GM12878 (cell line): Measurements from ENCODE around the gene RAET1G. TPM values are rescaled to one million over a fixed set of nuclear protein-coding genes. Genes with fewer than 3 reads are reported as not detected.

ENCODE experiments used
- BCL3 ChIP-seq: IDR thresholded peaks from 2 replicates; pipeline ENCODE4 v1.6.1; 2011; ENCODE audit warnings: borderline replicate concordance, low read depth, mild to moderate bottlenecking, moderate library complexity, low read length; ENCODE audit not compliant: insufficient read depth, poor library complexity, severe bottlenecking
- POLR2AphosphoS5 ChIP-seq: IDR thresholded peaks from 2 replicates; pipeline ENCODE4 v1.6.1; 2011; ENCODE audit warnings: mild to moderate bottlenecking, low read length, inconsistent platforms
- SUPT20H ChIP-seq: IDR thresholded peaks from 2 replicates; pipeline ENCODE4 v1.6.1; 2011; ENCODE audit warnings: low read depth, mild to moderate bottlenecking, low read length, moderate library complexity, borderline replicate concordance; ENCODE audit not compliant: control insufficient read depth
- polyA plus RNA-seq, 11 experiments: library from polyadenylated mRNA; depleted of rRNA in 4 of 11; unstranded in 6 of 11; stranded (reverse) in 5 of 11; fragments of >200 nt; fragmentation: Nextera tagmentation in 4 of 11; fragmentation: Illumina TruSeq in 1 of 11; extraction: Ambion mirVana in 4 of 11; extraction: Trizol in 1 of 11; gene quantifications; 1 replicate in 1 of 11; 2 replicates in 10 of 11; pipeline versions ENCODE4 v1.2.1 to v1.2.3, GENCODE V29; 2011 to 2016; ENCODE audit warnings: inconsistent platforms in 2 of 11, missing spikeins in 2 of 11, low read depth in 1 of 11
- total RNA-seq, 4 experiments: library from RNA; depleted of rRNA in 3 of 4; stranded (reverse); fragments of >200 nt in 3 of 4; fragmentation: Illumina TruSeq in 1 of 4; extraction: Trizol in 1 of 4; gene quantifications; 2 replicates each; pipeline versions ENCODE4 v1.2.1 to v1.2.3, GENCODE V29; 2013 to 2021
- TF ChIP-seq, protein P1 (sequence below): fragments of 450-650 bp; formaldehyde crosslinking; IDR thresholded peaks from 2 replicates; pipeline ENCODE4 v1.4.0; 2020; ENCODE audit warnings: mild to moderate bottlenecking, moderate library complexity
- TF ChIP-seq, protein P2 (sequence below): IDR thresholded peaks from 2 replicates; pipeline ENCODE4 v1.6.1; 2011; ENCODE audit warnings: borderline replicate concordance, low read depth, mild to moderate bottlenecking, moderate library complexity, mixed read lengths, low read length; ENCODE audit not compliant: insufficient read depth; ENCODE audit errors: extremely low read length

Gene RAET1G
- total and polyA plus RNA-seq, 10 of the 15 experiments (the other 5 are each of a cell fraction or from before 2014, with no cell fraction given): not detected

DNA sequence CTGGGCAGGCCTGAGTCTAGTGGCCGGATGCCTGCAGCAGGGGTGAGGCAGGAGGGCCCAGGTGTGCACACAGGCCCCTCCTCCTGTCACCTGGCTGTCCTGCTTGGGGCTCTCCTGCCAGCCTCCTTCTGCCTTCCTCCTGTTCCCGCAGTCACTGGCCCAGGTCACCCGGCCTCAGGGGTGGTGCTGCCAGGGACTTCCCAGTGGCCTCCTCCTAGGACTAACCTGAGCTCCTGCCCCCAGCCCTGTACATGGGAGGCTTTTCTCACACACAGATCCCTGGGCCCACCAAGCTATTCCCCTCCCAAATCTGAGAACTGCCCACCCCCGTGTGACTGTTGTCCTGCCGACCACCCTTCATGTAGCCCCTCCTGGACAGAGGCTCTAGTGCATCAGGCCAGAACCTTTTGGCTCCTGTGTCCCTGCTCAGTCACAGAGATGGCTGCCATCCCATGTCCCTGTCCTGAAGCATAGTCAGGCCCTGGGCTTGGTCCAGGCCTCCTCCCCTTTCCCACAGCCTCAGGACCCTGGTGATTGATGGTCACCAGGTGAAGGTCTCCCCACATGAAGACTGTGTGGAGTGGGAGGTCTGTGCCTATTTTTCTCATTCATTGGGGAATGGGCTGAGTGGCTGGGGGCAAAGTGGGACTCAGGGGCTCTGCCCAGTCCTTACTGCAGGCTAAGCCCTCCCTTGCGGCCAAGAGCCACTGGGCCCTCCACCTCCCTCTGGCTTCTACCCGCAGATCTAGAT is 39.7 kb upstream of the RAET1G start (continued):
- TF ChIP-seq BCL3 (no peak), SUPT20H (no peak), POLR2AphosphoS5 (no peak)
- TF ChIP-seq, protein P1, sequence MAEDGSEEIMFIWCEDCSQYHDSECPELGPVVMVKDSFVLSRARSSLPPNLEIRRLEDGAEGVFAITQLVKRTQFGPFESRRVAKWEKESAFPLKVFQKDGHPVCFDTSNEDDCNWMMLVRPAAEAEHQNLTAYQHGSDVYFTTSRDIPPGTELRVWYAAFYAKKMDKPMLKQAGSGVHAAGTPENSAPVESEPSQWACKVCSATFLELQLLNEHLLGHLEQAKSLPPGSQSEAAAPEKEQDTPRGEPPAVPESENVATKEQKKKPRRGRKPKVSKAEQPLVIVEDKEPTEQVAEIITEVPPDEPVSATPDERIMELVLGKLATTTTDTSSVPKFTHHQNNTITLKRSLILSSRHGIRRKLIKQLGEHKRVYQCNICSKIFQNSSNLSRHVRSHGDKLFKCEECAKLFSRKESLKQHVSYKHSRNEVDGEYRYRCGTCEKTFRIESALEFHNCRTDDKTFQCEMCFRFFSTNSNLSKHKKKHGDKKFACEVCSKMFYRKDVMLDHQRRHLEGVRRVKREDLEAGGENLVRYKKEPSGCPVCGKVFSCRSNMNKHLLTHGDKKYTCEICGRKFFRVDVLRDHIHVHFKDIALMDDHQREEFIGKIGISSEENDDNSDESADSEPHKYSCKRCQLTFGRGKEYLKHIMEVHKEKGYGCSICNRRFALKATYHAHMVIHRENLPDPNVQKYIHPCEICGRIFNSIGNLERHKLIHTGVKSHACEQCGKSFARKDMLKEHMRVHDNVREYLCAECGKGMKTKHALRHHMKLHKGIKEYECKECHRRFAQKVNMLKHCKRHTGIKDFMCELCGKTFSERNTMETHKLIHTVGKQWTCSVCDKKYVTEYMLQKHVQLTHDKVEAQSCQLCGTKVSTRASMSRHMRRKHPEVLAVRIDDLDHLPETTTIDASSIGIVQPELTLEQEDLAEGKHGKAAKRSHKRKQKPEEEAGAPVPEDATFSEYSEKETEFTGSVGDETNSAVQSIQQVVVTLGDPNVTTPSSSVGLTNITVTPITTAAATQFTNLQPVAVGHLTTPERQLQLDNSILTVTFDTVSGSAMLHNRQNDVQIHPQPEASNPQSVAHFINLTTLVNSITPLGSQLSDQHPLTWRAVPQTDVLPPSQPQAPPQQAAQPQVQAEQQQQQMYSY: no peak
- TF ChIP-seq, protein P2, sequence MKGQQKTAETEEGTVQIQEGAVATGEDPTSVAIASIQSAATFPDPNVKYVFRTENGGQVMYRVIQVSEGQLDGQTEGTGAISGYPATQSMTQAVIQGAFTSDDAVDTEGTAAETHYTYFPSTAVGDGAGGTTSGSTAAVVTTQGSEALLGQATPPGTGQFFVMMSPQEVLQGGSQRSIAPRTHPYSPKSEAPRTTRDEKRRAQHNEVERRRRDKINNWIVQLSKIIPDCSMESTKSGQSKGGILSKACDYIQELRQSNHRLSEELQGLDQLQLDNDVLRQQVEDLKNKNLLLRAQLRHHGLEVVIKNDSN: no peak
